H1 (cell line): ENCODE data around the gene TSPAN17. TPM values are rescaled to one million over a fixed set of nuclear protein-coding genes. Genes with fewer than 3 reads are reported as not detected.
A peak's percentile ranks its signal among the peaks of the same experiment; 100 is the strongest.

Source experiments
- CTCF ChIA-PET: fragments of 300-600 bp; sonication (Branson Sonifier 250); formaldehyde crosslinking; loops from one replicate; lab custom pipeline; 2021; ENCODE audit not compliant: partially characterized antibody; lab: Charles Lee
- POLR2A ChIA-PET: fragments of 300-600 bp; sonication (Branson Sonifier 250); formaldehyde crosslinking; loops from one replicate; lab custom pipeline; 2021; ENCODE audit warnings: inconsistent platforms; ENCODE audit not compliant: partially characterized antibody; lab: Charles Lee
- DNase-seq, 2 experiments: peaks; one replicate each; pipeline versions ENCODE4 v3.0.0 to v3.0.0-alpha.2; 2010 to 2022; ENCODE audit warnings: low spot score in 2 of 2, low read depth in 1 of 2, mixed read lengths in 1 of 2
- FAIRE-seq: peaks from 2 replicates; lab custom pipeline; 2011; peaks lifted over from hg19 to GRCh38; lab: Jason Lieb, UNC
- H2AFZ ChIP-seq: 2 replicates; pipeline ENCODE4 v1.8.1; 2012; ENCODE audit warnings: low read length, inconsistent platforms
- H2AK5ac ChIP-seq: 2 replicates; pipeline ENCODE4 v1.6.1; 2013; ENCODE audit warnings: low read depth, low read length
- H2BK120ac ChIP-seq: replicated peaks from 2 replicates; pipeline ENCODE3; 2013; ENCODE audit warnings: low read depth, low read length, inconsistent platforms
- H2BK12ac ChIP-seq: 2 replicates; pipeline ENCODE4 v1.6.1; 2013; ENCODE audit warnings: low read depth, low read length
- H2BK15ac ChIP-seq: 2 replicates; pipeline ENCODE4 v1.6.1; 2013; ENCODE audit warnings: low read length
- H2BK20ac ChIP-seq: 2 replicates; pipeline ENCODE4 v1.6.1; 2013; ENCODE audit warnings: low read length
- H2BK5ac ChIP-seq: 2 replicates; pipeline ENCODE4 v1.6.1; 2013; ENCODE audit warnings: low read depth, low read length
- H3K14ac ChIP-seq: 2 replicates; pipeline ENCODE4 v1.6.1; 2013; ENCODE audit warnings: inconsistent platforms; ENCODE audit not compliant: insufficient read length
- H3K18ac ChIP-seq: 2 replicates; pipeline ENCODE4 v1.6.1; 2013; ENCODE audit warnings: low read length; ENCODE audit errors: extremely low read depth
- H3K23ac ChIP-seq: 2 replicates; pipeline ENCODE4 v1.6.1; 2013; ENCODE audit warnings: inconsistent platforms; ENCODE audit not compliant: insufficient read length
- H3K23me2 ChIP-seq: 2 replicates; pipeline ENCODE4 v1.6.1; 2013; ENCODE audit warnings: low read depth, low read length
- H3K27ac ChIP-seq: 2 replicates; pipeline ENCODE4 v1.6.1; 2011; ENCODE audit warnings: low read depth, low read length, inconsistent platforms
- H3K27me3 ChIP-seq, 4 experiments: replicated peaks in 1 of 4; 1 replicate in 1 of 4; 2 replicates in 3 of 4; pipeline versions ENCODE4 v1.6.1 to v1.8.1; 2011 to 2013; ENCODE audit warnings: low read length in 3 of 4, mild to moderate bottlenecking in 3 of 4, inconsistent platforms in 2 of 4, mixed read lengths in 2 of 4, moderate library complexity in 1 of 4; ENCODE audit not compliant: control insufficient read depth in 3 of 4, insufficient read depth in 3 of 4; ENCODE audit errors: extremely low read depth in 1 of 4
- H3K36me3 ChIP-seq, 4 experiments: 2 replicates each; pipeline versions ENCODE4 v1.6.1 to v1.8.1; 2011 to 2013; ENCODE audit warnings: mild to moderate bottlenecking in 4 of 4, low read length in 3 of 4, moderate library complexity in 2 of 4, control low read depth in 1 of 4, inconsistent platforms in 1 of 4; ENCODE audit not compliant: insufficient read depth in 4 of 4, control insufficient read depth in 2 of 4
- H3K4ac ChIP-seq: replicated peaks from 2 replicates; pipeline ENCODE3; 2013; ENCODE audit warnings: low read length, low read depth, mixed read lengths, inconsistent platforms; ENCODE audit not compliant: insufficient read length
- H3K4me1 ChIP-seq, 4 experiments: replicated peaks in 1 of 4; 1 replicate in 1 of 4; 2 replicates in 3 of 4; pipeline versions ENCODE4 v1.6.1 to v1.8.1; 2011 to 2013; ENCODE audit warnings: low read length in 3 of 4, inconsistent platforms in 2 of 4, mixed read lengths in 1 of 4; ENCODE audit not compliant: insufficient read depth in 4 of 4, control insufficient read depth in 3 of 4
- H3K4me2 ChIP-seq, 2 experiments: 2 replicates each; pipeline versions ENCODE4 v1.6.1 to v1.8.1; 2011 to 2013; ENCODE audit warnings: low read depth in 2 of 2, low read length in 2 of 2, control low read depth in 1 of 2, inconsistent platforms in 1 of 2, mild to moderate bottlenecking in 1 of 2; ENCODE audit not compliant: insufficient read depth in 1 of 2
- H3K4me3 ChIP-seq, 4 experiments: fragments of 200-600, 300-600 bp in 1 of 4; sonication (generic), shearing (Covaris generic), sonication (Bioruptor Twin) in 1 of 4; 2 replicates each; pipeline versions ENCODE4 v1.5.1 to v1.8.1; 2011 to 2016; ENCODE audit warnings: low read length in 4 of 4, low read depth in 3 of 4, control low read depth in 2 of 4, inconsistent platforms in 2 of 4, mild to moderate bottlenecking in 2 of 4, mixed read lengths in 1 of 4, moderate library complexity in 1 of 4; ENCODE audit not compliant: insufficient read depth in 2 of 4; ENCODE audit errors: extremely low read depth in 1 of 4
- H3K56ac ChIP-seq: replicated peaks from 2 replicates; pipeline ENCODE3; 2013; ENCODE audit warnings: low read depth, mild to moderate bottlenecking, mixed read lengths, low read length, inconsistent platforms; ENCODE audit not compliant: insufficient read length
- H3K79me1 ChIP-seq: 2 replicates; pipeline ENCODE4 v1.6.1; 2013; ENCODE audit warnings: low read depth, low read length, control low read depth
- H3K79me2 ChIP-seq, 2 experiments: 2 replicates each; pipeline versions ENCODE4 v1.6.1 to v1.8.1; 2012 to 2013; ENCODE audit warnings: low read length in 2 of 2, mild to moderate bottlenecking in 2 of 2, inconsistent platforms in 1 of 2; ENCODE audit not compliant: insufficient read depth in 2 of 2, control insufficient read depth in 1 of 2
- H3K9ac ChIP-seq, 4 experiments: replicated peaks in 1 of 4; 1 replicate in 1 of 4; 2 replicates in 3 of 4; pipeline versions ENCODE4 v1.6.1 to v1.8.1; 2011 to 2013; ENCODE audit warnings: low read depth in 3 of 4, low read length in 3 of 4, control low read depth in 2 of 4, mild to moderate bottlenecking in 2 of 4, moderate library complexity in 2 of 4, inconsistent platforms in 1 of 4; ENCODE audit errors: extremely low read depth in 1 of 4
- H3K9me3 ChIP-seq, 2 experiments: 2 replicates each; pipeline versions ENCODE4 v1.6.1 to v1.8.1; 2012 to 2013; ENCODE audit warnings: mild to moderate bottlenecking in 2 of 2, moderate library complexity in 2 of 2, control low read depth in 1 of 2, inconsistent platforms in 1 of 2, low read depth in 1 of 2, low read length in 1 of 2, mixed read lengths in 1 of 2; ENCODE audit not compliant: insufficient read depth in 2 of 2
- H4K20me1 ChIP-seq, 2 experiments: replicated peaks in 1 of 2; 2 replicates each; pipeline versions ENCODE3 to v1.8.1; 2011 to 2013; ENCODE audit warnings: inconsistent platforms in 2 of 2, low read length in 2 of 2, mild to moderate bottlenecking in 1 of 2; ENCODE audit not compliant: insufficient read depth in 2 of 2, control insufficient read depth in 1 of 2
- H4K5ac ChIP-seq: 2 replicates; pipeline ENCODE4 v1.6.1; 2013; ENCODE audit warnings: low read length, low read depth, mixed read lengths, inconsistent platforms; ENCODE audit not compliant: insufficient read length
- H4K8ac ChIP-seq: 2 replicates; pipeline ENCODE4 v1.8.0; 2013; ENCODE audit warnings: mild to moderate bottlenecking, moderate library complexity, low read length, inconsistent platforms; ENCODE audit not compliant: insufficient read depth; ENCODE audit errors: extremely low read depth
- H4K91ac ChIP-seq: replicated peaks from 2 replicates; pipeline ENCODE3; 2013; ENCODE audit warnings: low read length, mixed read lengths, inconsistent platforms; ENCODE audit not compliant: insufficient read length
- ASH2L ChIP-seq: fragments of 200-600, 300-600 bp; sonication (generic); IDR thresholded peaks from one replicate; pipeline ENCODE4 v1.7.1; 2017; ENCODE audit warnings: low read length
- CEBPB ChIP-seq: IDR thresholded peaks from 2 replicates; pipeline ENCODE4 v1.6.1; 2012; ENCODE audit warnings: low read depth, low read length
- E2F6 ChIP-seq: IDR thresholded peaks from 2 replicates; pipeline ENCODE4 v1.6.1; 2012; ENCODE audit warnings: inconsistent platforms
- FOSL1 ChIP-seq: IDR thresholded peaks from 2 replicates; pipeline ENCODE4 v1.6.1; 2011; ENCODE audit warnings: mild to moderate bottlenecking, low read depth, low read length, moderate library complexity; ENCODE audit not compliant: insufficient read depth
- GABPA ChIP-seq: IDR thresholded peaks from 2 replicates; pipeline ENCODE4 v1.6.1; 2011; ENCODE audit warnings: mild to moderate bottlenecking, low read length, moderate library complexity, borderline replicate concordance; ENCODE audit not compliant: insufficient read depth
- HDAC2 ChIP-seq, 2 experiments: fragments of 300-600 bp in 1 of 2; sonication (generic) in 1 of 2; IDR thresholded peaks; 2 replicates each; pipeline ENCODE4 v1.6.1; 2011 to 2012; ENCODE audit warnings: low read depth in 2 of 2, low read length in 2 of 2, mild to moderate bottlenecking in 2 of 2, moderate library complexity in 2 of 2, borderline replicate concordance in 1 of 2, inconsistent platforms in 1 of 2
- KDM1A ChIP-seq: fragments of 200-600, 300-600 bp; sonication (generic); IDR thresholded peaks from 2 replicates; pipeline ENCODE4 v1.7.1; 2016; ENCODE audit warnings: mild to moderate bottlenecking, low read length, borderline replicate concordance
- PHF8 ChIP-seq: fragments of 200-600 bp; sonication (generic); conservative IDR thresholded peaks from 2 replicates; pipeline ENCODE4 v1.7.1; 2012; ENCODE audit warnings: low read depth, mild to moderate bottlenecking, inconsistent platforms, low read length, moderate library complexity
- RFX5 ChIP-seq: IDR thresholded peaks from 2 replicates; pipeline ENCODE4 v1.6.1; 2011; ENCODE audit warnings: low read depth, low read length, improper control_type of control experiment, borderline replicate concordance
- SP1 ChIP-seq: IDR thresholded peaks from 2 replicates; pipeline ENCODE4 v1.6.1; 2011; ENCODE audit warnings: low read depth, low read length
- USF2 ChIP-seq: IDR thresholded peaks from 2 replicates; pipeline ENCODE4 v1.6.1; 2011; ENCODE audit warnings: low read length, improper control_type of control experiment
- whole genome bisulfite sequencing, 2 experiments: shearing (Covaris generic) in 1 of 2; methylation state at CpG; one replicate each; pipeline versions ENCODE4 v1.1.6 to v1.1.7; 2013 to 2015; ENCODE audit warnings: low lambda C conversion rate in 2 of 2, mixed read lengths in 2 of 2, inconsistent platforms in 1 of 2, low coverage in 1 of 2, missing lambda C conversion rate in 1 of 2; ENCODE audit not compliant: insufficient replicate concordance in 2 of 2, insufficient coverage in 1 of 2, insufficient read length in 1 of 2; ENCODE audit errors: extremely low coverage in 1 of 2, missing lambda C conversion rate in 1 of 2; 5-methylcytosine and 5-hydroxymethylcytosine counted together
- polyA plus RNA-seq, 7 experiments: library from polyadenylated mRNA; depleted of rRNA in 3 of 7; stranded (reverse) in 5 of 7; unstranded in 2 of 7; fragments of >200 nt in 5 of 7; fragments of 200-250 nt in 2 of 7; gene quantifications; 1 replicate in 5 of 7; 2 replicates in 1 of 7; 4 replicates in 1 of 7; pipeline versions ENCODE4 v1.2.1 to v1.2.3, GENCODE V29; 2011 to 2013; ENCODE audit warnings: missing spikeins in 2 of 7, mixed read lengths in 2 of 7
- total RNA-seq: library from RNA; stranded (reverse); fragmentation: NEBNext Ultra II Directional; extraction: Animal tissue kit (Norgen Biotek cat#: 25700); gene quantifications from 2 replicates; pipeline ENCODE4 v1.2.1, GENCODE V29; 2021

TSPAN17 gene
- total and polyA plus RNA-seq, 2 of the 8 experiments (the other 6 are each of a cell fraction or from before 2014, with no cell fraction given): 41.5 to 53.7 TPM

GRCh38 chr5:176695073-176695472, 47.8 kb downstream of the TSPAN17 start:
- ChIA-PET CTCF (interaction anchor here (0.6 to 32.2 kb wide), 5 partner anchors 16 to 116 kb away, joined by 3 to 859 read pairs (median 22); no protein-coding TSS in a partner anchor), POLR2A (interaction anchor here (1.4 kb wide), 1 partner anchor 41 kb away, joined by 4 read pairs; no protein-coding TSS in a partner anchor)
- H2AFZ ChIP-seq: no peak overlapping the region
- no peak overlapping the region for H4K8ac ChIP-seq
- H3K4me2 ChIP-seq: no peak overlapping the region
- peak overlapping the region; percentile 43; the same call in 1 of the 2 replicates for H2BK20ac ChIP-seq
- no peak overlapping the region for H3K4ac ChIP-seq
- H4K91ac ChIP-seq: peak overlapping the region; percentile 56
- peaks cover 20 to 43% (median 32%) of the 10 kb centered on the region in 4 experiments for H3K4me1 ChIP-seq
- no peak overlapping the region for H3K9ac ChIP-seq
- no peaks in the 10 kb centered on the region; the same call in 1 of the 2 replicates for H3K23me2 ChIP-seq
- no peak overlapping the region for H3K14ac ChIP-seq
- no peak overlapping the region; the same call in 1 of the 2 replicates for H2AK5ac ChIP-seq
- H3K18ac ChIP-seq: 0 out of 2 replicates have a peak overlapping the region, but pooled peaks have one; percentile 13
- H3K27me3 ChIP-seq: peaks cover 0 to 3% (median under 1%) of the 10 kb centered on the region in 4 experiments; a peak in 4 of 7 replicates
- H3K4me3 ChIP-seq: no peak overlapping the region
- DNase-seq (no peak), FAIRE-seq (no peak)
- H3K36me3 ChIP-seq: no peaks in the 10 kb centered on the region
- H2BK15ac ChIP-seq: peak overlapping the region; percentile 76; the same call in 1 of the 2 replicates
- no peaks in the 10 kb centered on the region for H4K20me1 ChIP-seq
- no peaks in the 10 kb centered on the region for H3K79me2 ChIP-seq
- 0 out of 2 replicates have a peak overlapping the region, but pooled peaks have one; percentile 21 for H2BK5ac ChIP-seq
- H2BK120ac ChIP-seq: no peak overlapping the region
- no peak overlapping the region for H3K56ac ChIP-seq
- 81% methylated on average over 8 of the region's 8 CpGs; no CpG with 5 or more reads in 1 of the 2 experiments for WGBS, 2 experiments
- H3K79me1 ChIP-seq: no peaks in the 10 kb centered on the region
- H3K27ac ChIP-seq: no peak overlapping the region
- H3K9me3 ChIP-seq: no peaks in the 10 kb centered on the region
- H4K5ac ChIP-seq: no peak overlapping the region
- H2BK12ac ChIP-seq: 0 out of 2 replicates have a peak overlapping the region, but pooled peaks have one; percentile 80
- H3K23ac ChIP-seq: no peak overlapping the region
- TF ChIP-seq FOSL1 (no peak), GABPA (no peak), ASH2L (no peak), E2F6 (no peak), RFX5 (no peak), PHF8 (no peak), CEBPB (no peak), HDAC2 (IDR thresholded peaks at IDR 0.05; ENCODE audit: borderline replicate concordance in 1 of 2, low read depth in 2 of 2, low read length in 2 of 2) (no peak), USF2 (no peak), SP1 (no peak), KDM1A (no peak)
